NK-92 treated with Interleukin-12 subunit alpha and Interleukin-12 subunit beta, amount 100 ng/mL, for 24 hours (cell line): ENCODE data around the gene NT5C.
"Not testable (repeated sequence)": the region's sequence is repeated elsewhere in the genome, so short reads cannot be mapped to it uniquely, and the experiment has no call there.

ENCODE experiments used
- DNase-seq: peaks from one replicate; lab custom pipeline; 2025; lab: John Stamatoyannopoulos, UW

Gene NT5C

DNA sequence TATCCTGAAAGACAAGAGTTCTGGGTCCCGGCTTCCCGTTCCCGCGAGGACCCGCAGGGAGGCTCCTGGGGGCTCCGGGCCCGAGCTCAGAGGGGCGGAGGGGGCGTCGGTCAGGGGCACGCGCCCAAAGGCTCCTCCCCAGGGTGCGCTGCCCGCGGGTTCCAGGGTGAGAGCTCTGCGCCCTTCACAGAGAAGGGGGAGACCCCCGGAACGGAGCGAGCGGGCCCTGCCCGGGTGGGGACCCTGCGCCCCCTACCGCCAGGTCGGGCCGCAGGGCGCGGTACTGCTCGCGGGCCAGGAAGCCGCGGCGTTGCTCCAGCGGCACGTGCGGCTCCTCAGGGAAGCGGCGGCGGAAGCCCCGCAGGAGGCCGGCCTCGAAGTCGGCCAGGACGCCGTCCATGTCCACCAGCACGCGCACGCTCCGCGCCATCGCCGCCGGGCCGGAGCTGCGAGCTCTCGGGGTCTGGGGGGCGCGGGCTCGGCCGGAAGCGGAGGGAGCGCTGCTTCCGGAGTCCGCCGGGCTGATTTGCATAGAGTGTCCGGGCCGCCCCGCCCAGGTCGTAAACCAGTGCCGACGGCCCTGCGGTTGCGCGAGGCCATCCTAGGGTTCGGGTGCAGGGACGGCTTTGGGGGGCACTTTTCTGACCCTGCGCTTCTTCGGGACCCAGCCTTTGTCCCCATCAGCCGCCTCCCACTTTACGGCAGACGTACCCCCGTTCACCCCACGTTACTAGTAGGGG lies at the start of gene NT5C:
Gene NT5C, minus strand, starts transcription at position 465 of the 740 bp plus-strand sequence. Its CDS starts 35 bp downstream, at position 430.
- peak; percentile 70 for DNase-seq

DNA sequence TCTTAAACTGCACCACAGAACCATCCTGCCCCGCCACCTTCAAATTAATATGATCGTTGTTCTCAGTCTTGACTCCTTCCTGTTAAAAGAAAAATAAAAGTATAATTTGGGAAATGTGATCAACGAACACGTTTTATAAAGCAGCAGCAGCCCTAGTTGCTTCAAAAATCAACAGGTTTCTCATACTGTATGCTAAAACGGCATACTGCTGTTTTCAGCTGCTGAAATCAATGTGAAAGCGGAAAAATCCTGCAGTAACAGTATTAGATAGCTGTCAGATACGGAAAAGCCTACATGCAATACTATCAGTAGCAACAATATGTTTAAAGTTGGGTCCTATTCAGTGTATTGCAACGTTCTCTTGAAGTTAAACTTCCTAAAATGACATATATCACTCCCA lies 49.6 kb upstream of the NT5C start:
- DNase-seq = no peak

DNA sequence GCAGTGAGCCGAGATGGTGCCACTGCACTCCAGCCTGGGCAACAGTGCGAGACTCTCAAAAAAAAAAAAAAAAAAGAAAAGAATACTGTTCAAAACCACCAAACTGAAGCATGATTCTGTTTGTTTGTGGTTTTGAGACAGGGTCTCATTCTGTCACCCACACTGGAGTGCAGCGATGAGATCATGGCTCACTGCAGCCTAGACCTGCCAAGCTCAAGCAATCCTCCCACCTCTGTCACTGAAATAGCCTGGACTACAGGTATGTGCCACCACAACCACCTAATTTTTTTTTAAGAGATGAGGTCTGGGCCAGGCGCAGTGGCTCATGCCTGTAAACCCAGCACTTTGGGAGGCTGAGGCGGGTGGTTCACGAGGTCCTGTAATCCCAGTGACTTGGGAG lies 46.9 kb upstream of the NT5C start:
- DNase-seq = peak; percentile 33

- DNase-seq = no peak
These were observed 45.1 kb upstream of the NT5C start for GRCh38 chr17:75176625-75177024.

DNA sequence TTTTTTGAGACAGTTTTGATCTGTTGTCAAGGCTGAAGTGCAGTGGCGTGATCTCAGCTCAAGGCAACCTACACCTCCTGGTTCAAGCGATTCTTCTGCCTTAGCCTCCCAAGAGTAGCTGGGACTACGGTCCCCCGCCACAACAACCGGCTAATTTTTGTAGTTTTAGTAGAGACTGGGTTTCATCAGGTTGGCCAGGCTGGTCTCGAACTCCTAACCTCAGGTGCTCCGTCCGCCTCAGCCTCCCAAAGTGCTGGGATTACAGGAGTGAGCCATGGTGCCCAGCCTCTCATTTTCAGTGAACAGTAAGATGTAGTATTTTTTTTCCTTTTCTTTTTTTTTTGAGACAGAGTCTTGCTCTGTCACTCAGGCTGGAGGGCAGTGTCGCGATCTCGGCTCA lies 43.5 kb upstream of the NT5C start:
- DNase-seq = no peak

GRCh38 chr17:75173526-75173925 lies 42.0 kb upstream of the NT5C start:
- no peak for DNase-seq

- no peak for DNase-seq
These were observed 37.5 kb upstream of the NT5C start for GRCh38 chr17:75168998-75169397.

DNA sequence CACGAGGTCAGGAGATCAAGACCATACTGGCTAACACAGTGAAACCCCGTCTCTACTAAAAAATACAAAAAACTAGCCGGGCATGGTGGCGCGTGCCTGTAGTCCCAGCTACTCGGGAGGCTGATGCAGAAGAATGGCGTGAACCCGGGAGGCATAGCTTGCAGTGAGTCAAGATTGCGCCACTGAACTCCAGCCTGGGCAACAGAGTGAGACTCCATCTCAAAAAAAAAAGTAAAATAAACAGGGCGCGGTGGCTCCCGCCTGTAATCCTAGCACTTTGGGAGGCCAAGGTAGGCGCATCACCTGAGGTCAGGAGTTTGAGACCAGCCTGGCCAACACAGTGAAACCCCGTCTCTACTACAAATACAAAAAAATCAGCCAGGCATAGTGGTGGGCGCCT lies 33.1 kb upstream of the NT5C start:
- not testable (repeated sequence) for DNase-seq

- DNase-seq = no peak
These were observed 31.5 kb upstream of the NT5C start for GRCh38 chr17:75163074-75163473.

- DNase-seq = no peak
These were observed 28.7 kb upstream of the NT5C start for GRCh38 chr17:75160211-75160610.

GRCh38 chr17:75159196-75160031 lies 27.9 kb upstream of the NT5C start:
- DNase-seq = no peak

DNA sequence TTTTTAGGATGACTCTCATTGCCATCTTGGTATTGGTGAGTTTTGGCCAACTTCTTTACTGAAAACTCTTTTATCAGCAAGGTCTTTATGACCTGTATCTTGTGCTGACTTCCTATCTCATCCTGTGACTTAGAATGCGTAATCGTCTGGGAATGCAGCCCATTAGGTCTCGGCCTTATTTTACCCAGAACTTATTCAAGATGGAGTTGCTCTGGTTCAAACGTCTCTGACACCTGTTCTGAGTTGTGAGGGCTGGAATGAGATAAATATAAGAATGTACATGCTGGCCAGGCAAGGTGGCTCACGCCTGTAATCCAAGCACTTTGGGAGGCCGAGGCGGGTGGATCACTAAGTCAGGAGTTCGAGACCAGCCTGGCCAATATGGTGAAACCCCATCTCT lies 26.9 kb upstream of the NT5C start:
- DNase-seq = not testable (repeated sequence)

GRCh38 chr17:75155191-75155601 lies 23.7 kb upstream of the NT5C start:
- DNase-seq = no peak

DNA sequence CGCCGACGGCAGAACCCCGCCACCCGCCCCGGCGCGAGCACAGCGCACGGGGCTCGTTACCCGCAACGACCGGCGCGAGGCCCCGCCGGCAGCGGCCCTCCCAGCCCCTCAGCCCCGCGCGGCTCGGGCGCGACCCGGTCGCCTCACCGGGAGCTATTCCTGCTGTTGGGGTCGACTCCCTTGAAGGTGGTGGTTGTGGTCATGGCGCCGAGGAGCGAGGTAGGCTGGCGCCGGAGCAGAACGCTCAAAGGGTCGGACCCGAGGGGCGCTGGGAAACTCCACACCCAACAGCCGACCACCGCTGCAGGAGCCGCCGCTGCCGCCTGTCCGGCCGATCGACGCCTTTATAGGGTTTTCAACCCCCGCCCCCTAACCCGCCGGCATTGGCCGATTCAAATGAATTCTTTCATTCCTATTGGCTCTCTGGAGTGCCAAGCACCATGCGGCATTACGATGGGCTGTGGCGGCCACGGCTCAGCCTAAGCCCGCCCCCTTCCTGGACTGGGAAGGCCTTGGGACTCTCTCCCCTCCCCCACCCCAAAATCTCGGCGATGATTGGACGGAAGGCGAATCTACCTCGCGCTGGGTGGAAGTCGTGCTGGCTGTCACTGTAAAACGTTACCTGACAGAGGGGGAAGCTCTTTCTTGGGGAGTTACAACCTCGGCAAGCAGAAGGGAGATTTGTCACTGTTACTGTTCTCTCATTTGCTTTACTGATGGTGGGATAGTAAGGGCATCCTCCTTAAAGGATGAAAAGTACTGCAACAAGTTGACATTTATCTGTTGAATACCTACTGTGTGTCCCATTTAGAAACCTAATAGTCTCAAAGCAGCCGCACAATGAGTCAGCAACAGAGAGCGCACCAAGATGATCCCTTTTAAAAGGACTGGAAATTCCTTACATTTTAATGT lies 22.9 kb upstream of the NT5C start, which contains the start of gene JPT1:
Gene JPT1, minus strand, starts transcription at position 318 of the 912 bp plus-strand sequence. Its CDS starts 115 bp downstream, at position 203.
- peak; percentile 96 for DNase-seq

GRCh38 chr17:75153780-75154194 lies 22.2 kb upstream of the NT5C start:
- peak; percentile 40 for DNase-seq

DNA sequence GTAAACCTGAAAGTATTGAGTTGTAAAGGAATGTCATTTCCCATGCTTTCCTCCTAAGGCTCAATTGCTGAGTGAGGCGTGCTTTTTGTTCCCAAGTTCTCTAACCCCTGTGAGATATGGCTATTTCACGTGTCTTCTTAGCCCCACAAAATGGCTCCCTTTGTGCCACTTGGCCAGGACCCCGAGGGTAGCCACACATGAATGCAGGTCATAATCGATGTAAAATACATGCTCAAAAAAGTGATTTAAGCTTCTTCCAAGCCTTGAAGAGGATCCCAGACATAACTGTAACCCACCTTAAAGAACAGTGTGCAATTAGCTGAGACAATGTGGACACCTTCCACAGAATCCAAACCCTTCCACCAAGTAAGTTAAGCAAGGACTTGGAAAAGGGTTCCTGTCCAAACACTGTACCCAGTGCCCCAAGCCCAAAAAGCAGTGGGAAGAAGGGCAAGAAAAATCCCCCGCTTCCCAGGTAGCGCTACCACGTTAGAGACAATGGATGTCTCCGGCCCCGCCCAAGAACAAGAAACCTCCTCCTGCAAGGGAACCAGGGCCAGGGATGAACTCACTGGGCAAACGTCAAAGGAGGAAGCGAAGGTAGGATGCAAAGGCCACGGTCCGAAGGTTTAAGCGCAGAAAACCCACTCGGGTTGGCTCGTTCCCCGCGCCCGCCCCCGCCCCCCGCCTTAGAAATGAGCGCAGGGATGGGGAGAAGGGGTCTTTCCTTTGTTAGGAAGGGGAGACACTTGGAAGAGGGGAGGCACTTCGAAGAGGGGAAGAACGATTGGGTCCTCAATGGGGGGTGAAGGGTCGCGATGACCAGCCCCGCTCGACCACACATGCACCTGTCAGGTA lies 21.6 kb upstream of the NT5C start:
- no peak for DNase-seq

DNA sequence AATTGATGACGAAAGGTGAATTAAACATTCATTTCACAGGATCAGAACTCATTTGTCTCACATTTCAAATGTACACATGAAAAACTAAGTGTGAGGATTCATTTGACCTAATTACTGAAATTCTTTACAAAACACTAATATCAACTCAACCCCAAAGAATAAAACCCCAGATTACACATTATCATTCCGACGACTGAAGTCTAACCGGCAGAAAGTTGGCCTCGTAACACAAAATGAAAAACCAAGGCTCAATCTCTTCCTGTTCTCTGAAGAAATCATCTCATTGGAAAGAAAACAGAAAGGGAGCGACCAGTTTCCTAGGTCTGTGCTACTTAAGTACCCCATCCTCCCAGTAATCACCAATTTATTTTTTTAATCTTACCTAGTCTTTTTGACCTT lies 21.0 kb upstream of the NT5C start:
- DNase-seq = no peak

DNA sequence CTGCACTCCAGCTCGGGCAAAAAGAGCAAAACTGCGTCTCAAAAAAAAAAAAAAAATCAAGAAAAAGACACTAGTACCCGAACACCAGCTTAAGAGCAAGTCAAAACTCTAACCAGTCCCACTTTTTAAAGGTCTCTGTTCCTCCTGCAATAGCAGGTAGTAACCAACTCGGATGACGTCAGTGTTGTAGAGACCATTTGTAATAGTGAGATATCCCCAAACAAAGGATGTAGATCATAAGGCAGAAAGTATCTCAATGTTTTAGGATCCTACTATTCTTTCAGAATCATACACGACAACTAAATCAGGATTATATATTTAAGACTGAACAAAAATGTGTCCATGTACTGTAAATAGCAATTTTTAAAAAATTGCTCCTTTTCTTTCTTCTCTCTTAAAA lies 20.4 kb upstream of the NT5C start:
- DNase-seq = no peak

- DNase-seq = no peak
These were observed 16.5 kb upstream of the NT5C start for GRCh38 chr17:75147878-75148546.

- no peak for DNase-seq
These were observed 15.1 kb upstream of the NT5C start for GRCh38 chr17:75146592-75146991.
